ENCODE measurements around the gene C17orf75. TPM values are rescaled to one million over a fixed set of nuclear protein-coding genes. Genes with fewer than 3 reads are reported as not detected.
"Not testable (repeated sequence)": the region's sequence is repeated elsewhere in the genome, so short reads cannot be mapped to it uniquely, and the experiment has no call there.

The C17orf75 gene
- total and polyA plus RNA-seq, 4 donors: 8.5 to 23.4 (median 15.3) TPM

DNA sequence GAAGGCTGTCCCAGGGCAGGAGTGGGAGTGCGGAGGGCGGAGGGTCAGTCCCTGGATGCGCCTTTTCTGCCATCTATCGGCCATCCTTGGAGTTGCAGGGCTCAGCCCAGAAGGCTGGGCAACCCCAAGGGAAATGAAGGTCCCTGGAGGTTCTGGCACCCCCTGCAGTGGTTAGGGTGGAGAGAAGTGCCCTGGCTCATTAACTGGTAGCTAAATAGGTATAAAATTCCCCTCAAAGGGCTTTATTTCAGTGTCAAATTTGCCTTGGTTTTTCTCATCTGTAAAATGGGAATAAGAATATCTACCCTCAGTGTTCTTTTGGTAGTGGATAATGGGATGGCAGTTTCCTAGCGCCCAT lies 22.4 kb downstream of the C17orf75 start:
- Histone ChIP-seq H3K36me3 (ENCODE audit: control insufficient read depth in 4 of 4, insufficient read depth in 4 of 4, low read length in 4 of 4) (no peaks in the 10 kb centered on the region), H3K4me3 (no peak overlapping the region), H3K27ac (ENCODE audit: low read depth in 1 of 2, low read length in 1 of 2) (no peak overlapping the region), H3K4me1 (ENCODE audit: control insufficient read depth in 5 of 5, insufficient read depth in 5 of 5, low read length in 5 of 5) (peaks cover 0 to 1% (median 0%) of the 10 kb centered on the region in 5 donors), H3K27me3 (ENCODE audit: control insufficient read depth in 3 of 3, insufficient read depth in 3 of 3, low read length in 2 of 3) (no peaks in the 10 kb centered on the region), H3K9ac (ENCODE audit: insufficient read depth in 1 of 2, low read length in 2 of 2) (no peak overlapping the region), H3K9me3 (ENCODE audit: control insufficient read depth in 4 of 4, insufficient read depth in 3 of 4, low read length in 3 of 4) (no peaks in the 10 kb centered on the region)
- ATAC-seq (ENCODE audit: insufficient read depth, low FRiP score) (peak; percentile 94), DNase-seq (peak; percentile 67 to 74 (median 68))
- WGBS, 2 donors: 18 to 21% methylated on average over 5 of the region's 5 CpGs
- peak; percentile 95 for TF ChIP-seq CTCF (IDR thresholded peaks at IDR 0.05; ENCODE audit: control extremely low read depth, extremely low read depth)

- TF ChIP-seq CTCF (IDR thresholded peaks at IDR 0.05; ENCODE audit: control extremely low read depth, extremely low read depth): no peak
- Histone ChIP-seq H3K9ac (ENCODE audit: insufficient read depth in 1 of 2, low read length in 2 of 2) (no peak overlapping the region), H3K27me3 (ENCODE audit: control insufficient read depth in 3 of 3, insufficient read depth in 3 of 3, low read length in 2 of 3) (no peaks in the 10 kb centered on the region), H3K36me3 (ENCODE audit: control insufficient read depth in 4 of 4, insufficient read depth in 4 of 4, low read length in 4 of 4) (no peaks in the 10 kb centered on the region), H3K4me3 (no peak overlapping the region), H3K27ac (ENCODE audit: low read depth in 1 of 2, low read length in 1 of 2) (no peak overlapping the region), H3K9me3 (ENCODE audit: control insufficient read depth in 4 of 4, insufficient read depth in 3 of 4, low read length in 3 of 4) (no peaks in the 10 kb centered on the region), H3K4me1 (ENCODE audit: control insufficient read depth in 5 of 5, insufficient read depth in 5 of 5, low read length in 5 of 5) (no peaks in the 10 kb centered on the region)
- ATAC-seq (ENCODE audit: insufficient read depth, low FRiP score): no peak
- WGBS, 2 donors: 96 to 97% methylated on average over 8 of the region's 8 CpGs
- DNase-seq: no peak
Measured at GRCh38 chr17:32318071-32318470, 23.9 kb downstream of the C17orf75 start.

- no peak overlapping the region for H3K27ac ChIP-seq (ENCODE audit: low read depth in 1 of 2, low read length in 1 of 2)
- no peaks in the 10 kb centered on the region for H3K27me3 ChIP-seq (ENCODE audit: control insufficient read depth in 3 of 3, insufficient read depth in 3 of 3, low read length in 2 of 3)
- TF ChIP-seq CTCF (IDR thresholded peaks at IDR 0.05; ENCODE audit: control extremely low read depth, extremely low read depth): no peak
- no peaks in the 10 kb centered on the region for H3K36me3 ChIP-seq (ENCODE audit: control insufficient read depth in 4 of 4, insufficient read depth in 4 of 4, low read length in 4 of 4)
- no peak overlapping the region for H3K9ac ChIP-seq (ENCODE audit: insufficient read depth in 1 of 2, low read length in 2 of 2)
- DNase-seq (no peak), ATAC-seq (ENCODE audit: insufficient read depth, low FRiP score) (no peak)
- H3K4me1 ChIP-seq (ENCODE audit: control insufficient read depth in 5 of 5, insufficient read depth in 5 of 5, low read length in 5 of 5): no peaks in the 10 kb centered on the region
- 74 to 95% methylated on average over 4 of the region's 4 CpGs for WGBS, 2 donors
- H3K4me3 ChIP-seq: no peak overlapping the region
- no peaks in the 10 kb centered on the region for H3K9me3 ChIP-seq (ENCODE audit: control insufficient read depth in 4 of 4, insufficient read depth in 3 of 4, low read length in 3 of 4)
Measured at GRCh38 chr17:32317353-32317752, 24.6 kb downstream of the C17orf75 start.

DNA sequence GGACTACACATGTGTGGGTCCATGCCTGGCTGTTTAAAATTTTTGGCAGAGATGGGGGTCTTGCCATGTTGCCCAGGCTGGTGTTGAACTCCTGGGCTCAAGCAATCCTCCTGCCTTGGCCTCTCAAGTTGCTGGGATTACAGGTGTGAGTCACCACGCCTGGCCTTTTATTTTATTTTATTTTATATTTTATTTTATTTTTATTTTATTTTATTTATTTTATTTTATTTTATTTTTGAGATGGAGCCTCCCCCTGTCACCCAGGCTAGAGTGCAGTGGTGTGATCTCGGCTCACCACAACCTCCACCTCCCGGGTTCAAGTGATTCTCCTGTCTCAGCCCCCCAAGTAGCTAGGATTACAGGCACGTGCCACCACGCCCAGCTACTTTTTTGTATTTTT lies 25.3 kb downstream of the C17orf75 start:
- not testable (repeated sequence) for DNase-seq; H3K9me3 ChIP-seq (ENCODE audit: control insufficient read depth in 4 of 4, insufficient read depth in 3 of 4, low read length in 3 of 4); H3K27me3 ChIP-seq (ENCODE audit: control insufficient read depth in 3 of 3, insufficient read depth in 3 of 3, low read length in 2 of 3); H3K4me3 ChIP-seq; H3K27ac ChIP-seq (ENCODE audit: low read depth in 1 of 2, low read length in 1 of 2); H3K36me3 ChIP-seq (ENCODE audit: control insufficient read depth in 4 of 4, insufficient read depth in 4 of 4, low read length in 4 of 4); ATAC-seq (ENCODE audit: insufficient read depth, low FRiP score); H3K4me1 ChIP-seq (ENCODE audit: control insufficient read depth in 5 of 5, insufficient read depth in 5 of 5, low read length in 5 of 5); H3K9ac ChIP-seq (ENCODE audit: insufficient read depth in 1 of 2, low read length in 2 of 2)
- WGBS, 2 donors: 93 to 97% methylated on average over 5 of the region's 5 CpGs

All from lung (tissue), 12 donors.